ENCODE results near the gene HBB. TPM values are rescaled to one million over a fixed set of nuclear protein-coding genes. Genes with fewer than 3 reads are reported as not detected.

Gene HBB
- total RNA-seq, 1 donor from 2014 or later = not detected

DNA sequence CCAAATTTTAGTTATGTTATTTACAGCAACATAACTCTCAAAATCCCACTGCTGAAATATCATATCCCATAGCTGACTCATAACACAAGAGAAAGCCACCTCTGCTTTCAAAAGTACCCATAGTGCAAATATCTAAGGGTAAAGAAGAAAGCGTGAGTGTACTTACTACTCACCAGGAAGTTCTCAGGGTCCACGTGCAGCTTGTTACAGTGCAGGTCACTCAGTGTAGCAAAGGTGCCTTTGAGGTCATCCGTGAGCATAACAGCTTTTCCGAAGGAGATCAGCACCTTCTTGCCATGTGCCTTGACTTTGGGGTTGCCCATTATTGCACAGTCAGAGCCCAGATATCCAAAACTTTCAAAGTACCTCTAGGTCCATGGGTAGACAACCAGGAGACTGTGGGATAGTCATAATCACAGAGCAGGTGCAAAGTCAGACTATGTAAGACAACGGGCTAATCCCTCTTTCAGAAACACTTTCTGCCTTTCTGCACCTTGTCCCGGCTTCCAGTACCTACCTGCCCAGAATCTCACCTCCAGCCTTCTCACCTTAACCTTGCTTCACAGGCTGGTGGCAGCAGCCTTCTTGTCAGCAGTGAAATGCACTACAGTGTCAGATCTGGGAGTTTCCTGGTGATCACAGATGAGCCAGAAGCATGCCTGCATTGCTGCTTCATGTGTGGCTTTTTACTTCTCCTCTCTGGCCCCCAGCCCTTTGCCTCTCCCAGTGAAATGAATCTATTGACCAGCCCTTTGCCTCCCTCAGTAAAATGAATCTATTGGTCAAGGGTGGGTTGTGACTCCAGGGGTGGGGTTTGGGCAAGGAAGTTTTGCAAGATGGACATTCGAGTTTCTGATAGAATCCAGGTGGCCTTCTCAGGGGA, 16.3 kb upstream of the HBB start:
- Mint-ChIP-seq H3K27ac (ENCODE audit: unreplicated experiment) (no peak overlapping the region), H3K36me3 (ENCODE audit: low read depth, unreplicated experiment) (no peaks in the 10 kb centered on the region), H3K4me3 (ENCODE audit: unreplicated experiment) (no peak overlapping the region), H3K4me1 (ENCODE audit: unreplicated experiment) (no peaks in the 10 kb centered on the region), H3K9me3 (ENCODE audit: unreplicated experiment) (no peaks in the 10 kb centered on the region), H3K27me3 (ENCODE audit: unreplicated experiment) (peaks cover 4% of the 10 kb centered on the region)
- no peak for TF ChIP-seq CTCF (IDR thresholded peaks at IDR 0.05; ENCODE audit: unreplicated experiment)
- no peak for DNase-seq (ENCODE audit: low spot score)

GRCh38 chr11:5242208-5242607, 15.3 kb upstream of the HBB start:
- DNase-seq (ENCODE audit: low spot score) = no peak
- no peak for TF ChIP-seq CTCF (IDR thresholded peaks at IDR 0.05; ENCODE audit: unreplicated experiment)
- no peaks in the 10 kb centered on the region for H3K4me1 Mint-ChIP-seq (ENCODE audit: unreplicated experiment)
- H3K4me3 Mint-ChIP-seq (ENCODE audit: unreplicated experiment) = no peak overlapping the region
- H3K27me3 Mint-ChIP-seq (ENCODE audit: unreplicated experiment) = peaks cover 4% of the 10 kb centered on the region
- H3K9me3 Mint-ChIP-seq (ENCODE audit: unreplicated experiment) = no peaks in the 10 kb centered on the region
- H3K36me3 Mint-ChIP-seq (ENCODE audit: low read depth, unreplicated experiment) = no peaks in the 10 kb centered on the region
- H3K27ac Mint-ChIP-seq (ENCODE audit: unreplicated experiment) = no peak overlapping the region

GRCh38 chr11:5241458-5241857, 14.6 kb upstream of the HBB start:
- H3K27me3 Mint-ChIP-seq (ENCODE audit: unreplicated experiment) = peaks cover 1% of the 10 kb centered on the region
- H3K27ac Mint-ChIP-seq (ENCODE audit: unreplicated experiment) = no peak overlapping the region
- no peak overlapping the region for H3K4me3 Mint-ChIP-seq (ENCODE audit: unreplicated experiment)
- H3K4me1 Mint-ChIP-seq (ENCODE audit: unreplicated experiment) = no peaks in the 10 kb centered on the region
- no peaks in the 10 kb centered on the region for H3K9me3 Mint-ChIP-seq (ENCODE audit: unreplicated experiment)
- H3K36me3 Mint-ChIP-seq (ENCODE audit: low read depth, unreplicated experiment) = no peaks in the 10 kb centered on the region
- DNase-seq (ENCODE audit: low spot score) = no peak
- no peak for TF ChIP-seq CTCF (IDR thresholded peaks at IDR 0.05; ENCODE audit: unreplicated experiment)

- Mint-ChIP-seq H3K27me3 (ENCODE audit: unreplicated experiment) (peaks cover 1% of the 10 kb centered on the region), H3K4me3 (ENCODE audit: unreplicated experiment) (no peak overlapping the region), H3K9me3 (ENCODE audit: unreplicated experiment) (no peaks in the 10 kb centered on the region), H3K36me3 (ENCODE audit: low read depth, unreplicated experiment) (no peaks in the 10 kb centered on the region), H3K27ac (ENCODE audit: unreplicated experiment) (no peak overlapping the region), H3K4me1 (ENCODE audit: unreplicated experiment) (no peaks in the 10 kb centered on the region)
- no peak for DNase-seq (ENCODE audit: low spot score)
- no peak for TF ChIP-seq CTCF (IDR thresholded peaks at IDR 0.05; ENCODE audit: unreplicated experiment)
Measured at GRCh38 chr11:5240458-5240857, 13.6 kb upstream of the HBB start.

- Mint-ChIP-seq H3K4me1 (ENCODE audit: unreplicated experiment) (no peaks in the 10 kb centered on the region), H3K4me3 (ENCODE audit: unreplicated experiment) (no peak overlapping the region), H3K9me3 (ENCODE audit: unreplicated experiment) (no peaks in the 10 kb centered on the region), H3K27me3 (ENCODE audit: unreplicated experiment) (peaks cover 1% of the 10 kb centered on the region), H3K36me3 (ENCODE audit: low read depth, unreplicated experiment) (no peaks in the 10 kb centered on the region), H3K27ac (ENCODE audit: unreplicated experiment) (no peak overlapping the region)
- no peak for TF ChIP-seq CTCF (IDR thresholded peaks at IDR 0.05; ENCODE audit: unreplicated experiment)
- no peak for DNase-seq (ENCODE audit: low spot score)
Measured at GRCh38 chr11:5240056-5240455, 13.2 kb upstream of the HBB start.

All from endothelial cell (in vitro differentiated cells).